Activated CD8-positive, alpha-beta memory T cell treated with anti-CD3 and anti-CD28 coated beads for 48 hours (primary cell): ENCODE results near the gene METTL8.
"Not testable (repeated sequence)": the region's sequence is repeated elsewhere in the genome, so short reads cannot be mapped to it uniquely, and the experiment has no call there.

Source experiments
- DNase-seq, 3 experiments: peaks; one replicate each; pipeline ENCODE4 v3.0.0-alpha.2; 2020; ENCODE audit warnings: low read depth in 2 of 3, low spot score in 2 of 3

METTL8 gene

GRCh38 chr2:171430516-171431410 is 3.0 kb downstream of the METTL8 start:
- DNase-seq: no peak

DNA sequence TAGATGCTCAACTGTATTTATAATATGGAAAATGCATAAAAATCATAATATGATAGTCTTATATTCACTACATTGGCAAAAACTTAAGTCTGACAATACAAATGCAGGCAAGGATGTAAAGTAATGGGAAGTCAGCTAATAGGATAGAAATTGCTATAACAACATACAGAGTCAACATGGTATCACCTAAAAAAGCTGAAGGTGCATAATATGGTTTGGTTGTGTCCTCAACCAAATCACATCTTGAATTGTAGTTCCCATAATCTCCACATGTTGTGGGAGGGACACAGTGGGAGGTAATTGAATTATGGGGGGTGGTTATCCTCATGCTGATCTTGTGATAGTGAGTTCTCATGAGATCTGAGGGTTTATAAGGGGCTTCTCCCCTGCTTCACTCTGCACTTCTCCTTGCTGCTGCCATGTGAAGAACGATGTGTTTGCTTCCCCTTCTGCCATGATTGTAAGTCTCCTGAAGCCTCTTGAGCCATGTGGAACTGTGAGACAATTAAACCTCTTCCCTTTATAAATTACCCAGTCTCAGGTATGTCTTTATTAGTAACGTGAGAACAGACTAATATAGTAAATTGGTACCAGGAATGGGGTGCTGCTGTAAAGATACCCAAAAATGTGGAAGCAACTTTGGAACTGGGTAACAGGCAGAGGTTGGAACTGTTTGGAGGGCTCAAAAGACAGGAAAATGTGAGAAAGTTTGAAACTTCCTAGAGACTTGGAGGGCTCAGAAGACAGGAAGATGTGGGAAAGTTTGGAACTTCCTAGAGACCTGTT is 10.9 kb downstream of the METTL8 start:
- DNase-seq: not testable (repeated sequence)

DNA sequence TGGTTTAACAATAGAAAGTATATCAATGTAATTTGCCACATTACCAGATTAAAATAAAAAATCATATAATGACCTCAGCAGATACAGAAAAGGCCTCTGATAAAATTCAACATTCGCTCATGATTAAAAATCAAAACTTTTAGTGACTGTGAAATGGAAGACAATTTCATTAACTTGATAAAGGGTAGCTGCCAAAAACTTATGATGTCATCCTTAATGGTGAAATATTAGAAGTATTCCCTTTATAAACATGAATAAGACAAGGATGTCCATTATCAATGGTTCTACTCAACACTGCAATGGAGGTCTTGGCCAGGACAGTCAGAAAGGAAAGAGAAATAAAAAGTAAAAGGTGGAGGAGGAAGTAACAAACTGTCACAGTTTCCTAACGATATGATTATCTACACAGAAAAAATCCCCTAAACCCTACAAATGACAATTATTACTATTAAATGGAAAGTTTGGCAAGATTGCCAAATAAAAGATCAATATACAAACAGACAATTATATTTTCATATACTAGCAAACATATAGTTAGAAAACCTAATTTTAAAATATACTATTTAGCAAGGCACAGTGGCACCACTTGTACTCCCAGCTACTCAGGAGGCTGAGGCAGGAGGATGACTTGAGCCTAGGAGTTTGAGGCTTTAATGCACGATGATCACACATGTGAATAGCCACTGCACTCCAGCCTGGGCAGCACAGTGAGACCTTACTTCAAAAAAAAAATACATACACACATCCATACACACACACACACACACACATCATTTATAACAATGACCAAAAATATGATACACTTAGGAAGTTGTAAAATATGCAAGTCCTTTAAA is 12.8 kb downstream of the METTL8 start:
- DNase-seq: no peak

- DNase-seq: no peak
These were observed 14.5 kb downstream of the METTL8 start for GRCh38 chr2:171419333-171419732.

- peak; percentile 15 to 55 (median 22) for DNase-seq
These were observed 17.5 kb downstream of the METTL8 start for GRCh38 chr2:171416009-171416926.

GRCh38 chr2:171414645-171415044 is 19.1 kb downstream of the METTL8 start:
- DNase-seq: not testable (repeated sequence)

- DNase-seq: no peak
These were observed 21.1 kb downstream of the METTL8 start for GRCh38 chr2:171412571-171413175.

GRCh38 chr2:171411791-171412483 is 21.9 kb downstream of the METTL8 start:
- DNase-seq: no peak

GRCh38 chr2:171411214-171411613 is 22.6 kb downstream of the METTL8 start:
- no peak for DNase-seq

GRCh38 chr2:171410624-171411023 is 23.2 kb downstream of the METTL8 start:
- no peak for DNase-seq

DNA sequence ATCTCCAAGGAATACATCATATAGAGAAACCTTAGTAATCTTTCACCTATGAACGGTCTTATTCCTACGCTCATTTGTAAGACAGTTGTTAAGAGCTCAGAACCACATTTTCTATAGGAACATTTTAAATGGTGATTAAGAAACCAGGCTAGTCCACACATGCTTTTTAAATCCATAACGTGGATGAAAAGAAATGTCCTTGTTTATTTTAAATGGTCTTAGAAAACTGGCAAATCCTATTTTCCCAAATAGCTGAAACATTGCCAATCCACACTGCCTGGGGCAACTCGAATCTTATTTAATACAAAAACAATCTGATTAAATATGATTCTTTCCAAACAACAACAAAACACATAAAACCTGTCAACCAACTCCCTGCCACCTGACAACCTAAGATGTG is 23.7 kb downstream of the METTL8 start:
- no peak for DNase-seq

GRCh38 chr2:171409436-171409971 is 24.3 kb downstream of the METTL8 start:
- no peak for DNase-seq

GRCh38 chr2:171407676-171408044 is 26.1 kb downstream of the METTL8 start:
- no peak for DNase-seq

DNA sequence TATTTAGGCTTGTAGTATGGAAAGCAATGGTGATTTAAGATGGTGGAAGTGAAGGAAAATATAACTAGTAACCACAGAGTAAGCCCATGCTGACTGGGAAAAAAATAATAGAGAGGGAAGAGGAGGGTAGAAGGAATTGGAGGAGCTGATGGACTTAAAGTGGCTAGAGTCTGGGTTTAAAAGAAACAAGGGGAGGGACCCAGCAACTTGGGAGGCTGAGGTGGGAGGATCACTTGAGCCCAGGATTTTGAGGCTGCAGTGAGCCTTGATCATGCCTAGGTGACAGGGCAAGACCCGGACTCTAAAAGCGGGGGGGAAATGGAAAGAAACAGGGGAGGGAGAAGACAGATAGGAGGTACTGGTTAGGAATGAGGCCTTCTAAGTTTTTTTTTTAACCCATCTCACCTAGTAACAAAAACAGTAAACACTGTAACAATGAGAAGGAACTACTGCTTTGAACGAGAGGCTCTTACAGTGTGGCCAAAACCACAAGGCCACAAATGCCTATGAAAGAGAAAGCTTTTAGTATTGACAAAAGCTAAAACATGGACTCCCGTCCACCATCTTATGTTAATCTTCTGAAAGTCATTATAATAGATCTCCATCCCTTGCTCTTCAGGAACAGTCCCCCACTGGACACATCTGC is 26.6 kb downstream of the METTL8 start:
- no peak for DNase-seq

DNA sequence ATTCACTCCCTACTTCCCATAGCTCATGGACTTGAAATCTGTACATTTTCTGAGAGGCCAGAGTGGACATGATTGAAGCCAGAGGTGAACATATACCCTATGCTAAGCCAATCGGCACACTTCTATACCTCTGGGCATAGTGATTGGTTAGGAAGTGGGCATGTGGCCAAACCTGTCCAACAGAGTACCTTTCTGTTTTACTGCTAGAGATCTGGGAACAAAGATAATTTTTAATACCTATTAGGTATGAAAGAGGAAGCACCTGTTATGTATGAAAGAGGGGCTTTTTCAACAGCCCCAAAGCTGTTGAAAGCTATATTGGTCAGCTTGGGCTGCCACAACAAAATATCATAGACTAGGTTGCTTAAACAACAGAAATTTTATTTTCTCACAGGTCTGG is 27.7 kb downstream of the METTL8 start:
- DNase-seq: no peak

DNA sequence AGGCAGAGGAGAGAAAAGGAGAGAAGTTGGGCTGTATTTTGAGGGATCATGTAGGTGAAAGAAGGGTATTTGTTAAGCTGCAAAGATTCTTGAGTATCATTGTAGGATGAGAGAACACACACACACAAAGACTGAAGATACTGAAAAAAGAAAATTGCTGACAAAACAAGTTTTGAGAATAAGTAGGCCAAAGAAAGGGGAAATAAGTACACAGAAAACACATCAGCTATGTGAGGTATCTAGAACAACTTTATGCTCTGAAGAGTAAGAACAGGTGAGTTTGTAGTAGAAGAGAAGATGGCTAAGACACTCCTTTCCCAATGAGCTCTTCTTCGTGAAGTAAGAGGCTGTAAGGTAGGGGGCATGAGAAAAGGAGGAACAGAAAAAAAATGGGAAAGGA is 28.2 kb downstream of the METTL8 start:
- DNase-seq: no peak

- no peak for DNase-seq
These were observed 29.1 kb downstream of the METTL8 start for GRCh38 chr2:171404719-171405118.

DNA sequence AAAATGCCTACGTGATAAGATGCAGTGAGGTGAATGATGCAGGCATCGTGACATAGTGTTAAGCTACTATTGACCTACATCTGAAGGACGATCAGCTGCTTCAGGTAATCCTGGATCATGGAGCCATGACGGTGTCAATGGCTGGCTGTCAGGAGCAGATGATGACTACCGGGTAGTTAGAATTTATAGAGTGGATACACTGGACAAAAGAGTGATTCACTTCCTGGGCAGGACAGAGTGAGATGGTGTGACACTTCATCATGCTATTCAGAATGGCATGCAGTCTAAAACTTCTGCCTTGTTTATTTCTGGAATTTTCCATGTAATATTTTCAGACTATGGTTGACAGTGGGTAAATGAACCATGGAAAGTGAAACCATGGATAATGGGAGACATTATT is 29.5 kb downstream of the METTL8 start:
- DNase-seq: no peak
